GM23248 (cell line): ENCODE measurements around the gene IFNL1.

Experiments used
- EZH2 ChIP-seq: fragments of 200-600 bp; sonication (generic); IDR thresholded peaks from 2 replicates; pipeline ENCODE4 v1.6.1; 2018; ENCODE audit warnings: antibody characterized with exemption, mild to moderate bottlenecking; ENCODE audit not compliant: insufficient read depth, poor library complexity, severe bottlenecking
- EZH2phosphoT487 ChIP-seq: fragments of 200-600 bp; sonication (generic); IDR thresholded peaks from 2 replicates; pipeline ENCODE4 v1.6.1; 2018; ENCODE audit warnings: antibody characterized with exemption, moderate library complexity, mild to moderate bottlenecking, low read depth; ENCODE audit not compliant: insufficient read depth

GRCh38 chr19:39345956-39346355 is 49.7 kb downstream of the IFNL1 start:
- TF ChIP-seq EZH2 (no peak), EZH2phosphoT487 (no peak)
